GM10248 (cell line): ENCODE data around the gene ABLIM1.

ENCODE experiments used
- CTCF ChIA-PET: fragments of 300-600 bp; sonication (Branson Sonifier 250); formaldehyde crosslinking; extraction: SDS; loops from one replicate; lab custom pipeline; 2021; ENCODE audit warnings: antibody characterized with exemption; lab: Yijun Ruan, JAX
- POLR2A ChIA-PET: fragments of 350-650 bp; sonication (Branson Sonifier 250); formaldehyde crosslinking; extraction: SDS; loops from one replicate; lab custom pipeline; 2020; ENCODE audit warnings: antibody characterized with exemption; lab: Yijun Ruan, JAX
- DNase-seq: peaks from one replicate; pipeline ENCODE4 v3.0.0; 2012; ENCODE audit errors: extremely low spot score
- CTCF ChIP-seq: IDR thresholded peaks from 2 replicates; pipeline ENCODE4 v1.5.1; 2012; ENCODE audit warnings: mild to moderate bottlenecking, low read depth; ENCODE audit errors: extremely low read depth, missing control alignments, control extremely low read depth

The ABLIM1 gene

GRCh38 chr10:114647545-114648138 is 10.4 kb downstream of the ABLIM1 start:
- no peak for TF ChIP-seq CTCF
- ChIA-PET POLR2A (no interaction called here), CTCF (interaction anchor here (1.4 kb wide), 1 partner anchor 9 kb away, joined by 3 read pairs; no protein-coding TSS in a partner anchor)
- DNase-seq = no peak

- no peak for DNase-seq
- CTCF ChIA-PET = interaction anchor here (1.0 to 1.4 kb wide), 2 partner anchors 7 to 11 kb away, joined by 3 read pairs; partner anchors contain the start of gene ABLIM1
- no peak for TF ChIP-seq CTCF
- POLR2A ChIA-PET = no interaction called here
These were observed 11.6 kb downstream of the ABLIM1 start for GRCh38 chr10:114646426-114646825.

- DNase-seq = no peak
- ChIA-PET POLR2A (no interaction called here), CTCF (no interaction called here)
- no peak for TF ChIP-seq CTCF
These were observed 12.4 kb downstream of the ABLIM1 start for GRCh38 chr10:114645706-114646105.

GRCh38 chr10:114643158-114643557 is 14.9 kb downstream of the ABLIM1 start:
- TF ChIP-seq CTCF = no peak
- ChIA-PET POLR2A (no interaction called here), CTCF (no interaction called here)
- DNase-seq = no peak

GRCh38 chr10:114642729-114643128 is 15.3 kb downstream of the ABLIM1 start:
- POLR2A ChIA-PET = no interaction called here
- DNase-seq = no peak
- TF ChIP-seq CTCF = no peak
- CTCF ChIA-PET = no interaction called here

GRCh38 chr10:114638821-114639625 is 19.1 kb downstream of the ABLIM1 start:
- ChIA-PET POLR2A (no interaction called here), CTCF (interaction anchor here (1.0 kb wide), 1 partner anchor 8 kb away, joined by 3 read pairs; no protein-coding TSS in a partner anchor)
- no peak for TF ChIP-seq CTCF
- DNase-seq = no peak
